ENCODE measurements around the gene LRRC7.
"Not testable (repeated sequence)": the region's sequence is repeated elsewhere in the genome, so short reads cannot be mapped to it uniquely, and the experiment has no call there.

Gene LRRC7

GRCh38 chr1:70043804-70044203 is 476.1 kb downstream of the LRRC7 start:
- peaks cover 0 to 8% of the 10 kb centered on the region in 2 donors for H3K4me1 ChIP-seq (ENCODE audit: control insufficient read depth in 1 of 2, insufficient read depth in 2 of 2, low read length in 2 of 2)
- H3K27me3 ChIP-seq (ENCODE audit: low read depth, low read length) = no peaks in the 10 kb centered on the region
- no peaks in the 10 kb centered on the region for H3K36me3 ChIP-seq (ENCODE audit: control insufficient read depth in 1 of 2, insufficient read depth in 2 of 2, low read length in 2 of 2)
- no peaks in the 10 kb centered on the region for H3K9me3 ChIP-seq (ENCODE audit: control insufficient read depth in 1 of 2, low read length in 2 of 2)
- no peak overlapping the region for H3K27ac ChIP-seq (ENCODE audit: low read length)
- H3K4me3 ChIP-seq (ENCODE audit: low read depth in 1 of 2, low read length in 2 of 2) = no peak overlapping the region

- H3K27ac ChIP-seq (ENCODE audit: low read length) = no peak overlapping the region
Measured at GRCh38 chr1:70044832-70045231, 477.1 kb downstream of the LRRC7 start.

GRCh38 chr1:70045581-70045980 is 477.9 kb downstream of the LRRC7 start:
- not testable (repeated sequence) for H3K27ac ChIP-seq (ENCODE audit: low read length); H3K9me3 ChIP-seq (ENCODE audit: control insufficient read depth in 1 of 2, low read length in 2 of 2); H3K36me3 ChIP-seq (ENCODE audit: control insufficient read depth in 1 of 2, insufficient read depth in 2 of 2, low read length in 2 of 2); H3K4me3 ChIP-seq (ENCODE audit: low read depth in 1 of 2, low read length in 2 of 2); H3K27me3 ChIP-seq (ENCODE audit: low read depth, low read length); H3K4me1 ChIP-seq (ENCODE audit: control insufficient read depth in 1 of 2, insufficient read depth in 2 of 2, low read length in 2 of 2)

More at GRCh38 chr1:70044832-70045231, 477.1 kb downstream of the LRRC7 start:
- Histone ChIP-seq H3K4me1 (ENCODE audit: control insufficient read depth in 1 of 2, insufficient read depth in 2 of 2, low read length in 2 of 2) (peaks cover 0 to 8% of the 10 kb centered on the region in 2 donors), H3K27me3 (ENCODE audit: low read depth, low read length) (no peaks in the 10 kb centered on the region), H3K36me3 (ENCODE audit: control insufficient read depth in 1 of 2, insufficient read depth in 2 of 2, low read length in 2 of 2) (no peaks in the 10 kb centered on the region), H3K9me3 (ENCODE audit: control insufficient read depth in 1 of 2, low read length in 2 of 2) (no peaks in the 10 kb centered on the region), H3K4me3 (ENCODE audit: low read depth in 1 of 2, low read length in 2 of 2) (no peak overlapping the region)

- Histone ChIP-seq H3K4me1 (ENCODE audit: control insufficient read depth in 1 of 2, insufficient read depth in 2 of 2, low read length in 2 of 2) (peaks cover 0 to 4% of the 10 kb centered on the region in 2 donors), H3K9me3 (ENCODE audit: control insufficient read depth in 1 of 2, low read length in 2 of 2) (no peaks in the 10 kb centered on the region), H3K27ac (ENCODE audit: low read length) (no peak overlapping the region)
Measured at GRCh38 chr1:70048336-70049094, 480.8 kb downstream of the LRRC7 start.

GRCh38 chr1:70051926-70052325 is 484.2 kb downstream of the LRRC7 start:
- H3K27me3 ChIP-seq (ENCODE audit: low read depth, low read length) = no peaks in the 10 kb centered on the region
- H3K27ac ChIP-seq (ENCODE audit: low read length) = no peak overlapping the region
- no peak overlapping the region for H3K4me3 ChIP-seq (ENCODE audit: low read depth in 1 of 2, low read length in 2 of 2)
- no peaks in the 10 kb centered on the region for H3K4me1 ChIP-seq (ENCODE audit: control insufficient read depth in 1 of 2, insufficient read depth in 2 of 2, low read length in 2 of 2)
- H3K36me3 ChIP-seq (ENCODE audit: control insufficient read depth in 1 of 2, insufficient read depth in 2 of 2, low read length in 2 of 2) = no peaks in the 10 kb centered on the region
- H3K9me3 ChIP-seq (ENCODE audit: control insufficient read depth in 1 of 2, low read length in 2 of 2) = no peaks in the 10 kb centered on the region

More at GRCh38 chr1:70048336-70049094, 480.8 kb downstream of the LRRC7 start:
- Histone ChIP-seq H3K27me3 (ENCODE audit: low read depth, low read length) (no peaks in the 10 kb centered on the region), H3K4me3 (ENCODE audit: low read depth in 1 of 2, low read length in 2 of 2) (no peak overlapping the region), H3K36me3 (ENCODE audit: control insufficient read depth in 1 of 2, insufficient read depth in 2 of 2, low read length in 2 of 2) (no peaks in the 10 kb centered on the region)

- Histone ChIP-seq H3K27me3 (ENCODE audit: low read depth, low read length) (no peaks in the 10 kb centered on the region), H3K36me3 (ENCODE audit: control insufficient read depth in 1 of 2, insufficient read depth in 2 of 2, low read length in 2 of 2) (no peaks in the 10 kb centered on the region), H3K4me1 (ENCODE audit: control insufficient read depth in 1 of 2, insufficient read depth in 2 of 2, low read length in 2 of 2) (no peaks in the 10 kb centered on the region), H3K9me3 (ENCODE audit: control insufficient read depth in 1 of 2, low read length in 2 of 2) (no peaks in the 10 kb centered on the region), H3K4me3 (ENCODE audit: low read depth in 1 of 2, low read length in 2 of 2) (no peak overlapping the region), H3K27ac (ENCODE audit: low read length) (no peak overlapping the region)
Measured at GRCh38 chr1:70057500-70057899, 489.8 kb downstream of the LRRC7 start.

GRCh38 chr1:70061231-70061630 is 493.5 kb downstream of the LRRC7 start:
- Histone ChIP-seq H3K36me3 (ENCODE audit: control insufficient read depth in 1 of 2, insufficient read depth in 2 of 2, low read length in 2 of 2) (no peaks in the 10 kb centered on the region), H3K27ac (ENCODE audit: low read length) (no peak overlapping the region), H3K27me3 (ENCODE audit: low read depth, low read length) (no peaks in the 10 kb centered on the region), H3K9me3 (ENCODE audit: control insufficient read depth in 1 of 2, low read length in 2 of 2) (no peaks in the 10 kb centered on the region), H3K4me1 (ENCODE audit: control insufficient read depth in 1 of 2, insufficient read depth in 2 of 2, low read length in 2 of 2) (no peaks in the 10 kb centered on the region), H3K4me3 (ENCODE audit: low read depth in 1 of 2, low read length in 2 of 2) (no peak overlapping the region)

GRCh38 chr1:70063861-70064260 is 496.1 kb downstream of the LRRC7 start:
- no peak overlapping the region for H3K4me3 ChIP-seq (ENCODE audit: low read depth in 1 of 2, low read length in 2 of 2)
- H3K27me3 ChIP-seq (ENCODE audit: low read depth, low read length) = no peaks in the 10 kb centered on the region
- no peak overlapping the region for H3K27ac ChIP-seq (ENCODE audit: low read length)
- H3K36me3 ChIP-seq (ENCODE audit: control insufficient read depth in 1 of 2, insufficient read depth in 2 of 2, low read length in 2 of 2) = no peaks in the 10 kb centered on the region
- H3K4me1 ChIP-seq (ENCODE audit: control insufficient read depth in 1 of 2, insufficient read depth in 2 of 2, low read length in 2 of 2) = no peaks in the 10 kb centered on the region
- no peaks in the 10 kb centered on the region for H3K9me3 ChIP-seq (ENCODE audit: control insufficient read depth in 1 of 2, low read length in 2 of 2)

- Histone ChIP-seq H3K4me3 (ENCODE audit: low read depth in 1 of 2, low read length in 2 of 2) (no peak overlapping the region), H3K4me1 (ENCODE audit: control insufficient read depth in 1 of 2, insufficient read depth in 2 of 2, low read length in 2 of 2) (no peaks in the 10 kb centered on the region), H3K9me3 (ENCODE audit: control insufficient read depth in 1 of 2, low read length in 2 of 2) (no peaks in the 10 kb centered on the region), H3K36me3 (ENCODE audit: control insufficient read depth in 1 of 2, insufficient read depth in 2 of 2, low read length in 2 of 2) (no peaks in the 10 kb centered on the region), H3K27ac (ENCODE audit: low read length) (no peak overlapping the region), H3K27me3 (ENCODE audit: low read depth, low read length) (no peaks in the 10 kb centered on the region)
Measured at GRCh38 chr1:70066711-70067110, 499.0 kb downstream of the LRRC7 start.

- no peak overlapping the region for H3K4me3 ChIP-seq (ENCODE audit: low read depth in 1 of 2, low read length in 2 of 2)
Measured at GRCh38 chr1:70071601-70072000, 503.9 kb downstream of the LRRC7 start.

GRCh38 chr1:70072231-70072751 is 504.6 kb downstream of the LRRC7 start:
- no peaks in the 10 kb centered on the region for H3K4me1 ChIP-seq (ENCODE audit: control insufficient read depth in 1 of 2, insufficient read depth in 2 of 2, low read length in 2 of 2)
- H3K4me3 ChIP-seq (ENCODE audit: low read depth in 1 of 2, low read length in 2 of 2) = no peak overlapping the region
- H3K9me3 ChIP-seq (ENCODE audit: control insufficient read depth in 1 of 2, low read length in 2 of 2) = no peaks in the 10 kb centered on the region
- no peaks in the 10 kb centered on the region for H3K27me3 ChIP-seq (ENCODE audit: low read depth, low read length)
- no peaks in the 10 kb centered on the region for H3K36me3 ChIP-seq (ENCODE audit: control insufficient read depth in 1 of 2, insufficient read depth in 2 of 2, low read length in 2 of 2)
- no peak overlapping the region for H3K27ac ChIP-seq (ENCODE audit: low read length)

More at GRCh38 chr1:70071601-70072000, 503.9 kb downstream of the LRRC7 start:
- Histone ChIP-seq H3K9me3 (ENCODE audit: control insufficient read depth in 1 of 2, low read length in 2 of 2) (no peaks in the 10 kb centered on the region), H3K4me1 (ENCODE audit: control insufficient read depth in 1 of 2, insufficient read depth in 2 of 2, low read length in 2 of 2) (no peaks in the 10 kb centered on the region), H3K27me3 (ENCODE audit: low read depth, low read length) (no peaks in the 10 kb centered on the region), H3K27ac (ENCODE audit: low read length) (no peak overlapping the region), H3K36me3 (ENCODE audit: control insufficient read depth in 1 of 2, insufficient read depth in 2 of 2, low read length in 2 of 2) (no peaks in the 10 kb centered on the region)

- H3K27me3 ChIP-seq (ENCODE audit: low read depth, low read length) = no peaks in the 10 kb centered on the region
- no peak overlapping the region for H3K4me3 ChIP-seq (ENCODE audit: low read depth in 1 of 2, low read length in 2 of 2)
- H3K36me3 ChIP-seq (ENCODE audit: control insufficient read depth in 1 of 2, insufficient read depth in 2 of 2, low read length in 2 of 2) = no peaks in the 10 kb centered on the region
- H3K4me1 ChIP-seq (ENCODE audit: control insufficient read depth in 1 of 2, insufficient read depth in 2 of 2, low read length in 2 of 2) = no peaks in the 10 kb centered on the region
- H3K9me3 ChIP-seq (ENCODE audit: control insufficient read depth in 1 of 2, low read length in 2 of 2) = no peaks in the 10 kb centered on the region
- H3K27ac ChIP-seq (ENCODE audit: low read length) = no peak overlapping the region
Measured at GRCh38 chr1:70075761-70076160, 508.0 kb downstream of the LRRC7 start.

All from muscle layer of duodenum (tissue), 2 donors.